GM19395 (cell line): ENCODE data around the gene FUT8.
"Not testable (repeated sequence)": the region's sequence is repeated elsewhere in the genome, so short reads cannot be mapped to it uniquely, and the experiment has no call there.

ENCODE experiments used
- ATAC-seq: cut with Tn5 transposase; IDR thresholded peaks from one replicate; pipeline ENCODE4 v1.9.1; 2021; ENCODE audit warnings: mild to moderate bottlenecking, moderate library complexity; ENCODE audit not compliant: unreplicated experiment

Gene FUT8

DNA sequence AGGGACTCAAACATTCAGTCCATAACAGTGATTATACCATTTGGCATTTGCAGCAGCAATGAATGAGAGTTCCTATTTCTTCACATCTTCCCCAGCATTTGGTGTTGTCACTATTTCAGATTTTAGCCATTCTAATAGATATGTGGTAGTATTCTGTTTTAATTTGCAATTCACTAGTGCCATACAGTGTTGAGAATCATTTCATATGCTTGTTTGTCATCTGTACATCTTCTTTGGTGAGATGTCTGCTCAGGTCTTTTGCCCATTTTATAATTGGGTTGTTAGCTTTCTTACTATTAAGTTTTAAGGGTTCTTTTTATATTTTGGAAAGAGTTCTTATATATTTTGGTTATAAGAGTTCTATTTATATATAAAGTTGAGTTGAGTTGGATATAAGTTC is 276.5 kb downstream of the FUT8 start:
- ATAC-seq: no peak

DNA sequence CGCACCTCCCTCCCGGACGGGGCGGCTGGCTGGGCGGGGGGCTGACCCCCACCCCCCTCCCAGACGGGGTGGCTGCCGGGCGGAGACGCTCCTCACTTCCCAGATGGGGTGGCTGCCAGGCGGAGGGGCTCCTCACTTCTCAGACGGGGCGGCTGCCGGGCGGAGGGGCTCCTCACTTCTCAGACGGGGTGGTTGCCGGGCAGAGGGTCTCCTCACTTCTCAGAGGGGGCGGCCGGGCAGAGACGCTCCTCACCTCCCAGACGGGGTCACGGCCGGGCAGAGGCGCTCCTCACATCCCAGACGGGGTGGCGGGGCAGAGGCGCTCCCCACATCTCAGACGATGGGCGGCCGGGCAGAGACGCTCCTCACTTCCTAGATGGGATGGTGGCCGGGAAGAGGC is 280.0 kb downstream of the FUT8 start:
- not testable (repeated sequence) for ATAC-seq

- no peak for ATAC-seq
Measured at GRCh38 chr14:65696801-65697200, 284.3 kb downstream of the FUT8 start.

GRCh38 chr14:65703521-65703920 is 291.0 kb downstream of the FUT8 start:
- no peak for ATAC-seq

DNA sequence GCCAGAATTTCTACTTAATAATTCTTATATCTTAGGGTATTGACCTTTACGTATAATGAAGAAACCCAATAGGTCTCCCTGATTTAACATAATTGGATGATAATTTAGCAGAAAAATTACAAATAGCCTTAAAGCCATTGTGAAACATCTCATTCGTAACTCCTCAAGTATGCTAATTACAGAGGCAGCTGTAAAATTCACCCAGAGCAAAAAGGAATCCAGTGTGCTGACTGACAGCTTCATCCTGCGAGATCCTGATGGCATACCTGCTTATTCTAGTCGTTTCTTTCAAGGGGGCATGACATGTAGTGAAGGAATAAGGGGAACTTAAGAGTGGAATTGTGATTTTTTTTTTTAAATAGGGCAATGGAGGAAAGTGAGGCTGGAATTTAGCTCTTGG is 291.5 kb downstream of the FUT8 start:
- ATAC-seq: no peak

GRCh38 chr14:65704437-65704836 is 291.9 kb downstream of the FUT8 start:
- ATAC-seq: no peak

GRCh38 chr14:65704850-65705249 is 292.3 kb downstream of the FUT8 start:
- ATAC-seq: peak; percentile 65

GRCh38 chr14:65709576-65709975 is 297.0 kb downstream of the FUT8 start:
- no peak for ATAC-seq

DNA sequence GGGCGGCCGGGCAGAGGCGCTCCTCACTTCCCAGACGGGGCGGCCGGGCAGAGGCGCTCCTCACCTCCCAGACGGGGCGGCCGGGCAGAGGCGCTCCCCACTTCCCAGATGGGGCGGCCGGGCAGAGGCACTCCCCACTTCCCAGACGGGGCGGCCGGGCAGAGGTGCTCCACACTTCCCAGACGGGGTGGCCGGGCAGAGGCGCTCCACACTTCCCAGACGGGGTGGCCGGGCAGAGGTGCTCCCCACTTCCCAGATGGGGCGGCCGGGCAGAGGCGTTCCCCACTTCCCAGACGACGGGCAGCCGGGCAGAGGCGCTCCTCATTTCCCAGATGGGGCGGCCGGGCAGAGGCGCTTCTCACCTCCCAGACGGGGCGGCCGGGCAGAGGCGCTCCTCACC is 304.3 kb downstream of the FUT8 start:
- ATAC-seq: not testable (repeated sequence)

GRCh38 chr14:65717384-65717915 is 304.9 kb downstream of the FUT8 start:
- ATAC-seq: not testable (repeated sequence)

GRCh38 chr14:65718629-65719028 is 306.1 kb downstream of the FUT8 start:
- ATAC-seq: no peak

DNA sequence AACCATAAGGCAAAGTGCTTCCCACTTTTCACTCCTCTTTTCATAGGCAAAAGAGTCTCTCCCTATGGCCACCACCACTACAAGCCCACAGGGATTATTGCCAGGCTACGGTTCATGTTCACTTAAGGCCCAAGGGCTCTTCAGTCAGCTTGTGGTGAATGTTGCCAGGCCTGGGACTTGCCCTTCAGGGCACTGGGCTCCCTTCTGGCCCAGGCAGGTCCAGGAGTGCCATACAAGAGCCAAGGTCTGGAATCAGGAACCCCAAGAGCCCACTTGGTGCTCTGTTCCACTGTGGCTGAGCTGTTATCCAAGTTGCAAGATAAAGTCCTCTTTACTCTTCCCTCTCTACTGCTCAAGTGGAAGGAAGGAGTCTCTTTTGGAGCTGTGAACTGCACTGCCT is 307.6 kb downstream of the FUT8 start:
- no peak for ATAC-seq

GRCh38 chr14:65720743-65721142 is 308.2 kb downstream of the FUT8 start:
- no peak for ATAC-seq

GRCh38 chr14:65723348-65723747 is 310.8 kb downstream of the FUT8 start:
- ATAC-seq: no peak

GRCh38 chr14:65728604-65729003 is 316.1 kb downstream of the FUT8 start:
- ATAC-seq: no peak

DNA sequence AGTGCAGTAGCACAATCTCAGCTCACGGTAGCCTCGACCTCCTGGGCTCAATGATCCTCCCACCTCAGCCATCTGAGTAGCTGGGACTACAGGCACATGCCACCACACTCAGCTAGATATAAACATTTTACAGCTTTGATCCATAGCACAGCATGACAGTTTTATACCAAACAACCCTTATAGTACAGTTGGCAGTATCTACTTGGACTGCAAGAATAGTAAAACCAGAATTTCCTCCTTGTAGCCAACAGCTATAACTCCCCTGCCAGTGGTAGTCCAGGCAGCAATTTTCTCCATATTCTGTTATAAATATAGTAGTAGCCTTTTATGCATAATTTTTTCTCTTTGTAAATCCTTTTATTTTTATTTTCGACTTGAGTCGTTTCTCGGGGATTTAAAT is 317.0 kb downstream of the FUT8 start:
- ATAC-seq: no peak

- ATAC-seq: peak; percentile 100
Measured at GRCh38 chr14:65731933-65732506, 319.5 kb downstream of the FUT8 start.

DNA sequence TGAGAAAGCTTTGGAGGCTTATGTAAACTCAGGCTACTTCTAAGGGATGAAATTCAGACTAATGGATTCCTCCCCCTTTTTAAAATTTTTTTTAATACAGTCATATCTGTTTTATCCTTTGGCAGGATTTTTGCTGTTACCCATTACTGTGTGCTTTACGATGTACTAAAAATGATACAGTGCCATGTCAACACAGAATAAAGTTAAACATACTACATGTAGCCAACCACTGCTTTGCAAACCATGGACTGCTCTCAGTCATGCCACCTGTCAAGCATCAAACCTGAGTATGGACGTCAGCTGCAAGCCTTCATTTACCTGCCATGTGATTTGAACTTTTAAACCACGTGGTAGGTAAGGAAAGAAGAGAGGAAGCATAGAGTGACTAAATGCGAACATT is 325.8 kb downstream of the FUT8 start:
- no peak for ATAC-seq

DNA sequence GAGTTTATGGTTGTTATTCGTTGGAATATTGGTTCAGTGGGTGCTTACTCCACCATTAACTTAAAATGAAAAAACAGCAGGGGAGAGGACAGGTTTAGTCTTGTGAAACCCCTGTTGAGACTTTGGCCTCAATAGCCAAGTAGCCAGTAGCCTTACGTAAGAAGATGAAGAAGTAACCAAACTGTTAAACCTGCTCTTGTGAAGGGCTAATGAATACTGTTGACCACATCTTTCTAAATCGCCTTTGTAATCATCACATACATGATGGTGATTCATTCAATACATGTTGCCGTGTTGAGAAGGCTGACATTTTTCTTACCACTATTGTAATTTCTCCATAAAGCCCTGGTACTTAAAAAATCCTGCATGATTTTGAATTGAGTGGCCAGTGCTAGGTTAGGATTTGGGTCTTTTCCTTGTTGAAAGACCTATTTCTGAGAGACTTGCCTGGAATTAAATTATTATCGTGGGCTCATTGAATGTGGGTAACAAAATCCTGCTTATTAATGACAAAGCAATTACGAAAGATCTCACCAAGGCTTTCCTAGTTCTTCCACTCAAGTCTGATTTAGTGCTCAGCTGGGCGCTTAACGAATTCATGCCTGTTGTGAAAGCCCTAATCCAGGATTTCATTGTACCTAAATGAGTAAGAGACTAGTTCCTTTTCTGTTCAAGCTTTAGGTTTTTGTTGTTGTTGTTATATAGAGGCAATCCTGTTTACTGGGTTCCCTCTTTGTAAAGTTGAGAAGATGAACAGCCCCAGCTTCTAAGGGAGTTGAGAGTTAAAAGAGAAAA is 333.1 kb downstream of the FUT8 start:
- no peak for ATAC-seq

DNA sequence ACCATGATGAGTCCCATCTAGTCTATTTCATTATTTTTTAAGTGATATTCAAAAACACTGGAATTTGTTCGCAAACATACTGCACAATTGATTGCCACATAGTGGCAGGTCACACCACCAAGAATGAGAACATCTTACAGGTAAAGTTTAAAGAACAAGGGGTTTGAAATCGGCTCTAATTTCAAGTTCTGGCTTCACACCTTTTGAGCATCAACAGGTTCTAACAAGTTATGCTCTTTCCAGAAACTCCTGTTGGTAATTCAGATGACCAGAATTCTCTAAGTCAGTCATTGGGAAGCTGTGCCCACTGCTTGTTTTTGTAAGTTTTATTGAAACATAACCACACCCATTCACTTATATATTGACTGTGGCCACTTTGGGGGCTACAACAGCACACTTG is 336.3 kb downstream of the FUT8 start:
- no peak for ATAC-seq

DNA sequence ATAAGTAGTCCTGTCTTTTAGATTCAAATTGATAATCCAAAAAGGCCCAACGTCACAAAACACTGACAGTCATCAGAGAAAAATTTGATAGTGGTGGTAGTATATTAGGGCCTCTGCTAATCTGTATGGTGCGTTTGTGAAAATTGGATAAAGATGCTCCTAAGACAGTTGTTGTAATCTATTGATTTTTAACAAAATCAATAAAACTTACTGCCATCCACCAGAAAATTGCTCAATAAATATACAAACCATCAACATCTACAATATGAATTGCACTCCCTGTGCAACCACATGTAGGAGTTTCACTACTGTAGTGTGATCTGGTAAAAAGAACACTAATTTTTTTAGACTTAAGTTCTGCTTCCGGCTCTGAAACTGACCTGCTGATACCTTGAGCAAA is 336.8 kb downstream of the FUT8 start:
- no peak for ATAC-seq

DNA sequence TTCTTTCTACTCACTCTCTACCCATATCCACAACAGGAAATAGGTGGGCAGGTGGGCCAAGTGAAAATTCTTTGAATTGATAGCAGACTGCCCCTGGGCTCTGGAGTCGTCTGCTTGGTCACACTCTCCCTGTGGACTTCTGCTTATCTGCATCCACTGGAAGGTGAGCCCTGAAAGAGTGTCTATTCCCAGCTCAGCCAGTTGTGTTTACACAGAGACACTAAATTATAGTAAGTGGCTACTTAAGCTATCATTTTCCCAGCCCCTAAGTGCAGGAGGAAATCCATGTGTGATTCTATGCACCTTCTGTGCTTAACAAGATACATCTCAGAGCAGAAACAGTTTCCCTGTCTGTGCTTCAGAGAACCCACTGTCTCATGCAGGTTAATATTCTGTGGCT is 338.4 kb downstream of the FUT8 start:
- ATAC-seq: no peak
